DND-41 (cell line): ENCODE measurements around the gene AOC1.

Experiments
- EZH2 ChIP-seq: IDR thresholded peaks from 3 replicates; pipeline ENCODE4 v1.6.1; 2012; ENCODE audit warnings: borderline replicate concordance, low read depth, mild to moderate bottlenecking, moderate library complexity, low read length, inconsistent platforms; ENCODE audit not compliant: severe bottlenecking
- TF ChIP-seq, protein P1 (sequence below): IDR thresholded peaks from 2 replicates; pipeline ENCODE4 v1.5.1; 2012; ENCODE audit warnings: borderline replicate concordance, low read length, moderate library complexity, mild to moderate bottlenecking; ENCODE audit not compliant: poor library complexity, severe bottlenecking; ENCODE audit errors: extremely low read depth

DNA sequence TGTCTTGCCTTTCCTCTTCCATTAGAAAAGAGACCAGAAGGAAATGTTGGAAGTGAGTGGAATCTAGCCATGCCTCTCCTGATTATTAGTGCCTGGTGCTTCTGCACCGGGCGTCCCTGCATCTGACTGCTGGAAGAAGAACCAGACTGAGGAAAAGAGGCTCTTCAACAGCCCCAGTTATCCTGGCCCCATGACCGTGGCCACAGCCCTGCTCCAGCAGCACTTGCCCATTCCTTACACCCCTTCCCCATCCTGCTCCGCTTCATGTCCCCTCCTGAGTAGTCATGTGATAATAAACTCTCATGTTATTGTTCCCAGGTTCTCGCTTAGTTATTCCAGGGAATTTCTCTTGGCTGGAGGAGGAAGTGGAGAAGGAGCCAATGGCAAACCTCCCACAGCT is 47.5 kb upstream of the AOC1 start:
- TF ChIP-seq, protein P1, sequence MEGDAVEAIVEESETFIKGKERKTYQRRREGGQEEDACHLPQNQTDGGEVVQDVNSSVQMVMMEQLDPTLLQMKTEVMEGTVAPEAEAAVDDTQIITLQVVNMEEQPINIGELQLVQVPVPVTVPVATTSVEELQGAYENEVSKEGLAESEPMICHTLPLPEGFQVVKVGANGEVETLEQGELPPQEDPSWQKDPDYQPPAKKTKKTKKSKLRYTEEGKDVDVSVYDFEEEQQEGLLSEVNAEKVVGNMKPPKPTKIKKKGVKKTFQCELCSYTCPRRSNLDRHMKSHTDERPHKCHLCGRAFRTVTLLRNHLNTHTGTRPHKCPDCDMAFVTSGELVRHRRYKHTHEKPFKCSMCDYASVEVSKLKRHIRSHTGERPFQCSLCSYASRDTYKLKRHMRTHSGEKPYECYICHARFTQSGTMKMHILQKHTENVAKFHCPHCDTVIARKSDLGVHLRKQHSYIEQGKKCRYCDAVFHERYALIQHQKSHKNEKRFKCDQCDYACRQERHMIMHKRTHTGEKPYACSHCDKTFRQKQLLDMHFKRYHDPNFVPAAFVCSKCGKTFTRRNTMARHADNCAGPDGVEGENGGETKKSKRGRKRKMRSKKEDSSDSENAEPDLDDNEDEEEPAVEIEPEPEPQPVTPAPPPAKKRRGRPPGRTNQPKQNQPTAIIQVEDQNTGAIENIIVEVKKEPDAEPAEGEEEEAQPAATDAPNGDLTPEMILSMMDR = no peak
- TF ChIP-seq EZH2 = no peak
